ENCODE results near the gene LRRIQ3.

DNA sequence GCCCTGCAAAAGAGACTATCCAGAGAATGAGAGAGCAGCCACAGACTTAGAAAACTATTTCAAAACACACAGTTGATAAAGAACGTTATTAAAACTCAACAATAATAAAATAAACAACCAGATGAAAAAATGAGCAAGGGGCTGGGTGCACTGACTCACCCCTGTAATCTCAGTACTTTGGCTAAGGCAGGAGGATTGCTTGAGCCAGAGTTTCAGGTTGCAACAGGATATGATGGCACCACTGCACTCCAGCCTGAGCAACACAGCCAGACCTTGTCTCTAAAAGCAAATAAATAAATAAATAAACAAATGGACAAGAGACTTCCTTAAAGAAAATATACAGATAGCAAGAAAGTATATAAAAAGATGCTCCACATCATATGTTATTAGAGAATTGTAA, 144.6 kb downstream of the LRRIQ3 start:
- TF ChIP-seq, protein P1, sequence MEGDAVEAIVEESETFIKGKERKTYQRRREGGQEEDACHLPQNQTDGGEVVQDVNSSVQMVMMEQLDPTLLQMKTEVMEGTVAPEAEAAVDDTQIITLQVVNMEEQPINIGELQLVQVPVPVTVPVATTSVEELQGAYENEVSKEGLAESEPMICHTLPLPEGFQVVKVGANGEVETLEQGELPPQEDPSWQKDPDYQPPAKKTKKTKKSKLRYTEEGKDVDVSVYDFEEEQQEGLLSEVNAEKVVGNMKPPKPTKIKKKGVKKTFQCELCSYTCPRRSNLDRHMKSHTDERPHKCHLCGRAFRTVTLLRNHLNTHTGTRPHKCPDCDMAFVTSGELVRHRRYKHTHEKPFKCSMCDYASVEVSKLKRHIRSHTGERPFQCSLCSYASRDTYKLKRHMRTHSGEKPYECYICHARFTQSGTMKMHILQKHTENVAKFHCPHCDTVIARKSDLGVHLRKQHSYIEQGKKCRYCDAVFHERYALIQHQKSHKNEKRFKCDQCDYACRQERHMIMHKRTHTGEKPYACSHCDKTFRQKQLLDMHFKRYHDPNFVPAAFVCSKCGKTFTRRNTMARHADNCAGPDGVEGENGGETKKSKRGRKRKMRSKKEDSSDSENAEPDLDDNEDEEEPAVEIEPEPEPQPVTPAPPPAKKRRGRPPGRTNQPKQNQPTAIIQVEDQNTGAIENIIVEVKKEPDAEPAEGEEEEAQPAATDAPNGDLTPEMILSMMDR (IDR thresholded peaks at IDR 0.05) = no peak
- no peak for TF ChIP-seq POLR2A (IDR thresholded peaks at IDR 0.05)

All from testis (tissue), 2 donors.